ENCODE results near the gene MGMT.

- TF ChIP-seq CTCF (IDR thresholded peaks at IDR 0.05; ENCODE audit: low read length) (no peak), EZH2 (IDR thresholded peaks at IDR 0.05; ENCODE audit: borderline replicate concordance, low read length) (no peak)
Observed at GRCh38 chr10:129696636-129697035, 229.6 kb downstream of the MGMT start.

Measured in OCI-LY1 (cell line).